ENCODE measurements around the gene HTR3B. TPM values are rescaled to one million over a fixed set of nuclear protein-coding genes. Genes with fewer than 3 reads are reported as not detected.
"Not testable (repeated sequence)": the region's sequence is repeated elsewhere in the genome, so short reads cannot be mapped to it uniquely, and the experiment has no call there.

Gene HTR3B
- total and polyA plus RNA-seq, 2 experiments from 2014 or later = 0.42 to 0.77 TPM

DNA sequence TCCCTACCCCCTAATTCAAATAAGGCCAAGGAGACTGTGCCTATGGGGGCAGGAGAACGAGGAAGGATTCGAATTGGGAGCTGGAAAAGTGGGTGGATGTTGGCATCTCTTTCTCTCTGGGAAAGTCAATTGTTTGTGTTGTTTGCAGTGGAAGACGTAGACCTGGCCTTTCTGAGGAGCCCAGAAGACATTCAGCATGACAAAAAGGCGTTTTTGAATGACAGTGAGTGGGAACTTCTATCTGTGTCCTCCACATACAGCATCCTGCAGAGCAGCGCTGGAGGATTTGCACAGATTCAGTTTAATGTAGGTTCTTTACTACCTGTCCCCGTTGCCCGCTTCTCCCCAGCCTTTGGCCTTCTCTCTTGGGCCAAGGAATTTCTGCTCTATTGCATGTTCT is 28.2 kb downstream of the HTR3B start:
- H2AFZ ChIP-seq = no peak overlapping the region
- no peaks in the 10 kb centered on the region for H3K9me2 ChIP-seq (replicated peaks; ENCODE audit: insufficient read depth)
- H3K79me2 ChIP-seq = no peaks in the 10 kb centered on the region
- no peaks in the 10 kb centered on the region for H3K27me3 ChIP-seq
- TF ChIP-seq EZH2phosphoT487 (IDR thresholded peaks at IDR 0.05; ENCODE audit: low read depth, severe bottlenecking, unreplicated experiment) (no peak), EZH2 (IDR thresholded peaks at IDR 0.05; ENCODE audit: borderline replicate concordance) (no peak)
- TF ChIP-seq, protein P1, sequence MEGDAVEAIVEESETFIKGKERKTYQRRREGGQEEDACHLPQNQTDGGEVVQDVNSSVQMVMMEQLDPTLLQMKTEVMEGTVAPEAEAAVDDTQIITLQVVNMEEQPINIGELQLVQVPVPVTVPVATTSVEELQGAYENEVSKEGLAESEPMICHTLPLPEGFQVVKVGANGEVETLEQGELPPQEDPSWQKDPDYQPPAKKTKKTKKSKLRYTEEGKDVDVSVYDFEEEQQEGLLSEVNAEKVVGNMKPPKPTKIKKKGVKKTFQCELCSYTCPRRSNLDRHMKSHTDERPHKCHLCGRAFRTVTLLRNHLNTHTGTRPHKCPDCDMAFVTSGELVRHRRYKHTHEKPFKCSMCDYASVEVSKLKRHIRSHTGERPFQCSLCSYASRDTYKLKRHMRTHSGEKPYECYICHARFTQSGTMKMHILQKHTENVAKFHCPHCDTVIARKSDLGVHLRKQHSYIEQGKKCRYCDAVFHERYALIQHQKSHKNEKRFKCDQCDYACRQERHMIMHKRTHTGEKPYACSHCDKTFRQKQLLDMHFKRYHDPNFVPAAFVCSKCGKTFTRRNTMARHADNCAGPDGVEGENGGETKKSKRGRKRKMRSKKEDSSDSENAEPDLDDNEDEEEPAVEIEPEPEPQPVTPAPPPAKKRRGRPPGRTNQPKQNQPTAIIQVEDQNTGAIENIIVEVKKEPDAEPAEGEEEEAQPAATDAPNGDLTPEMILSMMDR (IDR thresholded peaks at IDR 0.05; ENCODE audit: poor library complexity) = no peak
- H3K4me2 ChIP-seq = no peak overlapping the region
- H3K9me3 ChIP-seq (ENCODE audit: low read depth) = no peaks in the 10 kb centered on the region
- H3K36me3 ChIP-seq (replicated peaks; ENCODE audit: insufficient read depth, low read depth) = no peaks in the 10 kb centered on the region
- 71% methylated on average over 7 of the region's 7 CpGs for WGBS (ENCODE audit: low lambda C conversion rate, missing lambda C conversion rate)
- no peak for DNase-seq (ENCODE audit: low spot score)
- no peaks in the 10 kb centered on the region for H4K20me1 ChIP-seq (ENCODE audit: insufficient read depth, poor library complexity, severe bottlenecking)
- no peaks in the 10 kb centered on the region for H3K4me1 ChIP-seq (ENCODE audit: insufficient read depth)
- no peak overlapping the region for H3K27ac ChIP-seq
- no peak overlapping the region for H3K4me3 ChIP-seq

DNA sequence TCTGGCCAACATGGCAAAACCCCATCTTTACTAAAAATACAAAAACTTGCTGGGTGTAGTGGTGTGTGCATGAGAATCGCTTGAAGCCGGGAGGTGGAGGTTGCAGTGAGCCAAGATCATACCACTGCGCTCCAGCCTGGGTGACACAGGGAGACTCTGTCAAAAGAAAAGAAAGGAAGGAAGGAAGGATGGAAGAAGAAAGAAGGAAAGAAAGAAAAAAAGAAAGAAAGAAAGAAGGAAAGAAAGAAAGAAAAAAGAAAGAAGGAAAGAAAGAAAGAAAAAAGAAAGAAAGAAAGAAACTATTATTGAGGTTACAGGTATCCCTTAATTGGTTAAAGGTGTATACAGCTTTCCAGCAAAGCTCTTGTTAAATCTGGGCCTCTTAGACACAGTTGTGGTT is 29.6 kb downstream of the HTR3B start:
- H2AFZ ChIP-seq = not testable (repeated sequence)

DNA sequence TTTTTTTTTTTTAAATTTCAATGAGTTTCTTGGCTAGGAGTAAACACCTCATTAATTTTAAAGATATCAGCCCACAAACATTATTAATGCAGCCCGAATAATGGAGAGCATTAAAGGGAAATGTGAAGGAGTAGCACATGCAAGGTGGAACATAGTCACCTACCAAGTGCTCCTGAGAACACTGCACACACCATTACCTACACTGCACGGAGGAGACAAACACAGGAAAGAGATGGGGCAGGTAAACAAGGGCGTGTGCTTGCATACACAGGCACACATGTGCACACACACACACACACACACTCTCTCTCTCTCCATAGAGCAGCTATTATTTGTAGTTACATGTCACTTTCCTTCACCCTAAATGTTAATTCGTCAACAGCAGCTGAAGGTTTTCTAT is 30.2 kb downstream of the HTR3B start:
- Histone ChIP-seq H3K9me3 (ENCODE audit: low read depth) (no peaks in the 10 kb centered on the region), H3K27me3 (no peaks in the 10 kb centered on the region), H3K4me2 (no peak overlapping the region), H2AFZ (no peak overlapping the region), H3K4me1 (ENCODE audit: insufficient read depth) (no peaks in the 10 kb centered on the region), H3K27ac (no peak overlapping the region), H3K36me3 (replicated peaks; ENCODE audit: insufficient read depth, low read depth) (no peaks in the 10 kb centered on the region), H4K20me1 (ENCODE audit: insufficient read depth, poor library complexity, severe bottlenecking) (no peaks in the 10 kb centered on the region), H3K9me2 (replicated peaks; ENCODE audit: insufficient read depth) (no peaks in the 10 kb centered on the region), H3K79me2 (no peaks in the 10 kb centered on the region), H3K4me3 (no peak overlapping the region)
- DNase-seq (ENCODE audit: low spot score) = no peak
- no peak for TF ChIP-seq EZH2 (IDR thresholded peaks at IDR 0.05; ENCODE audit: borderline replicate concordance)
- TF ChIP-seq EZH2phosphoT487 (IDR thresholded peaks at IDR 0.05; ENCODE audit: low read depth, severe bottlenecking, unreplicated experiment) = no peak
- TF ChIP-seq, protein P1 (IDR thresholded peaks at IDR 0.05; ENCODE audit: poor library complexity) = no peak
- WGBS (ENCODE audit: low lambda C conversion rate, missing lambda C conversion rate) = 75% methylated on average over 4 of the region's 4 CpGs

More for the DNA sequence above, 29.6 kb downstream of the HTR3B start:
- H3K4me3 ChIP-seq; H3K27ac ChIP-seq; H3K79me2 ChIP-seq; DNase-seq (ENCODE audit: low spot score); H3K4me1 ChIP-seq (ENCODE audit: insufficient read depth); H3K4me2 ChIP-seq; H3K9me2 ChIP-seq (replicated peaks; ENCODE audit: insufficient read depth); H4K20me1 ChIP-seq (ENCODE audit: insufficient read depth, poor library complexity, severe bottlenecking); H3K27me3 ChIP-seq; H3K36me3 ChIP-seq (replicated peaks; ENCODE audit: insufficient read depth, low read depth); H3K9me3 ChIP-seq (ENCODE audit: low read depth): not testable (repeated sequence)
- 93% methylated on average over 3 of the region's 3 CpGs for WGBS (ENCODE audit: low lambda C conversion rate, missing lambda C conversion rate)

DNA sequence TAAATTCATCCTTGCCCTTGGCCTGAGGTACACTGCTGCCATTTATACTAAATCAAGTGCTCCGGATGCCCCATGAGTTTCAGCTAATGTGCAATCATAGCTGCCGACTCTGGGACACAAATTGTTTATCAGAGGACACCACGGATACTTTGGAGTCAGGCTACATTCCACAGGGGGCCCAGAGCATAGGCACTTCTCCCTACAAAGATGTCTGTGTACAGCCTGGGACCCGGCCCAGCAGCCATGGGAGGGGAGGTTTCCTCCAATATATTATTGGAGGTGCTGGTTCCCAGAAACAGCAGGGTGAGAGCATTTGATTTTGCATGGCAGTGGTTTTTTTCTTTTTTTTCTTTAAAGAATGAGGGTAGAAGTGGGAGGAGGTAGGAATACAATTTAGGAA is 31.3 kb downstream of the HTR3B start:
- Histone ChIP-seq H3K4me1 (ENCODE audit: insufficient read depth) (no peaks in the 10 kb centered on the region), H3K79me2 (no peaks in the 10 kb centered on the region), H3K27ac (no peak overlapping the region), H3K9me2 (replicated peaks; ENCODE audit: insufficient read depth) (no peaks in the 10 kb centered on the region), H3K36me3 (replicated peaks; ENCODE audit: insufficient read depth, low read depth) (no peaks in the 10 kb centered on the region), H2AFZ (no peak overlapping the region), H3K4me3 (no peak overlapping the region), H4K20me1 (ENCODE audit: insufficient read depth, poor library complexity, severe bottlenecking) (no peaks in the 10 kb centered on the region), H3K4me2 (no peak overlapping the region), H3K27me3 (no peaks in the 10 kb centered on the region), H3K9me3 (ENCODE audit: low read depth) (no peaks in the 10 kb centered on the region)
- no peak for DNase-seq (ENCODE audit: low spot score)
- TF ChIP-seq, protein P1 (IDR thresholded peaks at IDR 0.05; ENCODE audit: poor library complexity) = no peak
- TF ChIP-seq EZH2 (IDR thresholded peaks at IDR 0.05; ENCODE audit: borderline replicate concordance) (no peak), EZH2phosphoT487 (IDR thresholded peaks at IDR 0.05; ENCODE audit: low read depth, severe bottlenecking, unreplicated experiment) (no peak)
- WGBS (ENCODE audit: low lambda C conversion rate, missing lambda C conversion rate) = 75% methylated on average over 4 of the region's 4 CpGs

Measured in hepatocyte (in vitro differentiated cells).